GM12878 (cell line): ENCODE measurements around the gene TGM5.

Experiments
- TCF12 ChIP-seq: IDR thresholded peaks from 2 replicates; pipeline ENCODE4 v1.6.1; 2011; ENCODE audit warnings: low read depth, mild to moderate bottlenecking, low read length
- YY1 ChIP-seq: IDR thresholded peaks from 2 replicates; pipeline ENCODE4 v1.6.1; 2011; ENCODE audit warnings: low read depth, mild to moderate bottlenecking, low read length
- TF ChIP-seq, protein P1 (sequence below), 3 experiments: IDR thresholded peaks in 2 of 3; conservative IDR thresholded peaks in 1 of 3; 2 replicates each; pipeline ENCODE4 v1.5.1; 2011; ENCODE audit warnings: low read depth in 3 of 3, low read length in 3 of 3, mild to moderate bottlenecking in 3 of 3, control low read depth in 2 of 3, moderate library complexity in 2 of 3, inconsistent platforms in 1 of 3, mixed read lengths in 1 of 3; ENCODE audit not compliant: control insufficient read depth in 2 of 3, insufficient read depth in 1 of 3; ENCODE audit errors: extremely low read depth in 1 of 3
- TF ChIP-seq, protein P2 (sequence below): fragments of 450-650 bp; IDR thresholded peaks from 2 replicates; pipeline ENCODE4 v1.6.1; 2016; ENCODE audit warnings: mild to moderate bottlenecking, moderate library complexity, borderline replicate concordance

DNA sequence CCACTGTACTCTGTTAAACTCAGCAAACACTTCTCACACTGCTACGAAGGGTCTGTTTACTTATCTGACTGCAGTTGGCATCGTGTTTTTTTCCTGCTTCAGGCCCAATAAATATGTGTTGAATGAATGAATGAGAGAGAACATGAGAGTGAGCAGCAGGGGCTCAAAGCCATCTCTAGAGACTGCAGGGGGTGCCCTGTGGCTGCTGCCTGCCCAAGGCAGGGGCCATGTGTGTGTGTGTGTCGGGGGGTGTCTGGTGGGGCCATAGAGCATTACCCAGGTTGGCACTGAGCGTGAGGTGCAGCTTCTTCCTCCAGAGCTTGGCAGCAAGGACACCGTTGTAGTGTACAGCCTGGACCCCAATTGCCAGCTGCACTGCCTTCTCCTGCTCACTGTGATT lies 60.7 kb downstream of the TGM5 start:
- TF ChIP-seq YY1 (no peak), TCF12 (no peak)
- TF ChIP-seq, protein P1, sequence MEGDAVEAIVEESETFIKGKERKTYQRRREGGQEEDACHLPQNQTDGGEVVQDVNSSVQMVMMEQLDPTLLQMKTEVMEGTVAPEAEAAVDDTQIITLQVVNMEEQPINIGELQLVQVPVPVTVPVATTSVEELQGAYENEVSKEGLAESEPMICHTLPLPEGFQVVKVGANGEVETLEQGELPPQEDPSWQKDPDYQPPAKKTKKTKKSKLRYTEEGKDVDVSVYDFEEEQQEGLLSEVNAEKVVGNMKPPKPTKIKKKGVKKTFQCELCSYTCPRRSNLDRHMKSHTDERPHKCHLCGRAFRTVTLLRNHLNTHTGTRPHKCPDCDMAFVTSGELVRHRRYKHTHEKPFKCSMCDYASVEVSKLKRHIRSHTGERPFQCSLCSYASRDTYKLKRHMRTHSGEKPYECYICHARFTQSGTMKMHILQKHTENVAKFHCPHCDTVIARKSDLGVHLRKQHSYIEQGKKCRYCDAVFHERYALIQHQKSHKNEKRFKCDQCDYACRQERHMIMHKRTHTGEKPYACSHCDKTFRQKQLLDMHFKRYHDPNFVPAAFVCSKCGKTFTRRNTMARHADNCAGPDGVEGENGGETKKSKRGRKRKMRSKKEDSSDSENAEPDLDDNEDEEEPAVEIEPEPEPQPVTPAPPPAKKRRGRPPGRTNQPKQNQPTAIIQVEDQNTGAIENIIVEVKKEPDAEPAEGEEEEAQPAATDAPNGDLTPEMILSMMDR (IDR thresholded peaks at IDR 0.05 in 2 of 3, conservative IDR thresholded peaks at IDR 0.05 in 1 of 3; ENCODE audit: control insufficient read depth in 2 of 3, extremely low read depth in 1 of 3, insufficient read depth in 1 of 3, low read depth in 3 of 3, low read length in 3 of 3) = no peak
- TF ChIP-seq, protein P2, sequence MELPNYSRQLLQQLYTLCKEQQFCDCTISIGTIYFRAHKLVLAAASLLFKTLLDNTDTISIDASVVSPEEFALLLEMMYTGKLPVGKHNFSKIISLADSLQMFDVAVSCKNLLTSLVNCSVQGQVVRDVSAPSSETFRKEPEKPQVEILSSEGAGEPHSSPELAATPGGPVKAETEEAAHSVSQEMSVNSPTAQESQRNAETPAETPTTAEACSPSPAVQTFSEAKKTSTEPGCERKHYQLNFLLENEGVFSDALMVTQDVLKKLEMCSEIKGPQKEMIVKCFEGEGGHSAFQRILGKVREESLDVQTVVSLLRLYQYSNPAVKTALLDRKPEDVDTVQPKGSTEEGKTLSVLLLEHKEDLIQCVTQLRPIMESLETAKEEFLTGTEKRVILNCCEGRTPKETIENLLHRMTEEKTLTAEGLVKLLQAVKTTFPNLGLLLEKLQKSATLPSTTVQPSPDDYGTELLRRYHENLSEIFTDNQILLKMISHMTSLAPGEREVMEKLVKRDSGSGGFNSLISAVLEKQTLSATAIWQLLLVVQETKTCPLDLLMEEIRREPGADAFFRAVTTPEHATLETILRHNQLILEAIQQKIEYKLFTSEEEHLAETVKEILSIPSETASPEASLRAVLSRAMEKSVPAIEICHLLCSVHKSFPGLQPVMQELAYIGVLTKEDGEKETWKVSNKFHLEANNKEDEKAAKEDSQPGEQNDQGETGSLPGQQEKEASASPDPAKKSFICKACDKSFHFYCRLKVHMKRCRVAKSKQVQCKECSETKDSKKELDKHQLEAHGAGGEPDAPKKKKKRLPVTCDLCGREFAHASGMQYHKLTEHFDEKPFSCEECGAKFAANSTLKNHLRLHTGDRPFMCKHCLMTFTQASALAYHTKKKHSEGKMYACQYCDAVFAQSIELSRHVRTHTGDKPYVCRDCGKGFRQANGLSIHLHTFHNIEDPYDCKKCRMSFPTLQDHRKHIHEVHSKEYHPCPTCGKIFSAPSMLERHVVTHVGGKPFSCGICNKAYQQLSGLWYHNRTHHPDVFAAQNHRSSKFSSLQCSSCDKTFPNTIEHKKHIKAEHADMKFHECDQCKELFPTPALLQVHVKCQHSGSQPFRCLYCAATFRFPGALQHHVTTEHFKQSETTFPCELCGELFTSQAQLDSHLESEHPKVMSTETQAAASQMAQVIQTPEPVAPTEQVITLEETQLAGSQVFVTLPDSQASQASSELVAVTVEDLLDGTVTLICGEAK = no peak
